Measurements from ENCODE around the gene EHMT2.

DNA sequence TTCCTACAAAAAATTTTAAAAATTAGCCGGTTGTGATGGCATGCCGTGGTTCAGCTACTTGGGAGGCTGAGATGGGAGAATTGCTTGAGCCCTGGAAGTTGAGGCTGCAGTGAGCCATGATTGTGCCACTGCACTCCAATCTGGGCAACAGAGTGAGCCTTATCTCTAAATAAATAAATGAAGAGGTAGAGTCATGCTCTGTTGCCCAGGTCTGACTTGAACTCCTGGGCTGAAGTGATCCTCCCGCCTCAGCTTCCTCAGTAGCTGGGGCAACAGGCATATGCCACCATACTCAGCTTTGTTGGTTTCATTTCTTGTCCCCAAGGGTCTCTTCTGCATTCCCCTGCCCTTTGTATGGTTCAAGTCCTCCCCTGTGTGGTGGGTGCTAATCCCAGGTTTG is 53.0 kb downstream of the EHMT2 start:
- TF ChIP-seq, protein P1, sequence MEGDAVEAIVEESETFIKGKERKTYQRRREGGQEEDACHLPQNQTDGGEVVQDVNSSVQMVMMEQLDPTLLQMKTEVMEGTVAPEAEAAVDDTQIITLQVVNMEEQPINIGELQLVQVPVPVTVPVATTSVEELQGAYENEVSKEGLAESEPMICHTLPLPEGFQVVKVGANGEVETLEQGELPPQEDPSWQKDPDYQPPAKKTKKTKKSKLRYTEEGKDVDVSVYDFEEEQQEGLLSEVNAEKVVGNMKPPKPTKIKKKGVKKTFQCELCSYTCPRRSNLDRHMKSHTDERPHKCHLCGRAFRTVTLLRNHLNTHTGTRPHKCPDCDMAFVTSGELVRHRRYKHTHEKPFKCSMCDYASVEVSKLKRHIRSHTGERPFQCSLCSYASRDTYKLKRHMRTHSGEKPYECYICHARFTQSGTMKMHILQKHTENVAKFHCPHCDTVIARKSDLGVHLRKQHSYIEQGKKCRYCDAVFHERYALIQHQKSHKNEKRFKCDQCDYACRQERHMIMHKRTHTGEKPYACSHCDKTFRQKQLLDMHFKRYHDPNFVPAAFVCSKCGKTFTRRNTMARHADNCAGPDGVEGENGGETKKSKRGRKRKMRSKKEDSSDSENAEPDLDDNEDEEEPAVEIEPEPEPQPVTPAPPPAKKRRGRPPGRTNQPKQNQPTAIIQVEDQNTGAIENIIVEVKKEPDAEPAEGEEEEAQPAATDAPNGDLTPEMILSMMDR (IDR thresholded peaks at IDR 0.05; ENCODE audit: low read depth, low read length, missing input control) = no peak
- no peak for TF ChIP-seq EGR1 (IDR thresholded peaks at IDR 0.05; ENCODE audit: low read depth in 2 of 2)
- TF ChIP-seq, protein P2, sequence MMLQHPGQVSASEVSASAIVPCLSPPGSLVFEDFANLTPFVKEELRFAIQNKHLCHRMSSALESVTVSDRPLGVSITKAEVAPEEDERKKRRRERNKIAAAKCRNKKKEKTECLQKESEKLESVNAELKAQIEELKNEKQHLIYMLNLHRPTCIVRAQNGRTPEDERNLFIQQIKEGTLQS (IDR thresholded peaks at IDR 0.05) = no peak

Measured in liver (tissue), 3 donors.